Stimulated activated naive CD4-positive, alpha-beta T cell treated with Interleukin-2 at 50 U/mL for 16 hours (primary cell): ENCODE data around the gene POMP.
"Not testable (repeated sequence)": the region's sequence is repeated elsewhere in the genome, so short reads cannot be mapped to it uniquely, and the experiment has no call there.

Experiments used
- DNase-seq: peaks from one replicate; lab custom pipeline; 2025; lab: John Stamatoyannopoulos, UW

Gene POMP

DNA sequence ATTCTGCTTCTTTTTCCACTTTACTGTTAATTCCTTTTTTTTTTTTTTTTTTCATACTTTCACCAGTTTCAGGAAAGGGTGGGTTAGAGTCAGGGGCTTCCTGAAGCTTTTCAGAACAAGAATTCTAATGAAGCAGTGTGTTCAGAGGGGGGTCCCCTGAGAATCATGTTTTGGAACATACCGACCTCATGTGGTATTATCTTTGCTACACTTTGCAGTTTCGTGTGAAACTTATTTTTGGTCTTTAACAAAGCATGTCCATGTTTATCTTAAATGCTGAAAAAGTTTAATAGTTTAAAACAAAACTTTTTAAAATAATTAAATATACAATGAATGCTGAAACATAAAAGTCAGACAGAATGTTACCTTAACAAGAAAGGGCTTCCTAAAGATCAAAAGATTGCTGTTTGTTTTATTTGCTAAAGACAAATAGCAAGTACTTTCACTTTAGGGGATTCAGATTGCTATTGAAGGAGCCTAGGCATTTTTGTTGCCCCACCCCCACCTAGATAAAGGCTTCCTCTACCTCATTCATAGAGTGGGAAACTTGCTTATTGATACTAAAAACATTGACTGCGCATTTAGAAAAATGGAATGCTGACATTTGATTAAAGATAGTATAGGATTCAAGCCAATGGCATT, 21.1 kb upstream of the POMP start:
- no peak for DNase-seq

DNA sequence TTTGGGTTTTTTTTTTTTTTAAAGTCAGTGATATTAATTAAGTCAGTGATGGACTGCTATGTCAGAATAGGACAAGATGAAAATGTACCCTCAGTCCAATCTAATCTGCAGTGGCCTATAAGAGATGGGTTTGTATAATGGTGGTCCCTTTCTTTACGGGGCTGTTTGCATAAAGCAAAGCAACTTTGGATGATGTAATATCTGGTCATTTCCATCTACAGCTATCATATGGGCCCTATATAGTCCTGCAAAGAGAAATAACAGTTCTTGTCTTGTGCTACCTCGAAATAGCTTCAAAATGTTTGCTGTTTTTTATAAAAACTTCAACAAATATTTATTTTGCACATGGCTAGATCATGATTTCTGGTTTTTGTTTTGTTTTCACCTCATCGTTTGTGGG, 20.2 kb upstream of the POMP start:
- no peak for DNase-seq

DNA sequence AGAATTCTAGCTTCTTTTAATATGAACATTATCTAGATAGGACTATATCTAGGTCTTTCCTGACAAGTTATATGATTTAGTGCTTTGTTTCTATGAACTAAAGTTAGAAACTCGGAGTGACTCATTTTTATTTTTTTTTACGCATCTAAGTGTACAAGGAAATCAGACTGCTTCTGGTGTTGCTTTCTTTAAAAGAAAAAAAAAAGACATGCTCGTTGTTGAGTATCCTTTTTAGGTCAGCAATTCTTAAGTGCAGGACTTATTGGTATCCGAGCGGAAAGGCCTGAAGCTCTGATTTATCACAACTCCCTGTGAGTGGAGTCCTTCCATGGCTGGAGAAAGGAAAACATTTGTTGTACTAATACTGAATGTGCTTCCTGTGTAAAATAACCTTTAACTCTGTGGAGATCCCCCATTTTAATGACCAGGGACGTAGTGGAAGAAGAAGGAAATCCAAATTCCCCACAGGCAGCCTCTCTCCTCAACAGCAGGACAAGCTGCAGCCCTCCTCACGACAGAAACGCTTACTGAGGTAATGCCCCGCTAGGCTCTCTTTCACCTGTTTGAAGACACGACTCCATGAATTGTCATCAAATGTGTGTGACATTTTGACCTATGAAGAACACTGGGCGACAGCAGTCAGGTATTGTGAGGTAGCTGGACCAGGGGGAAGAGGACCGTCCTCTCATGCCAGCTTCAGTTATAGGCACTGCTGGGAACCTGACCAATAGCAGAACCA, 17.9 kb upstream of the POMP start:
- no peak for DNase-seq

DNA sequence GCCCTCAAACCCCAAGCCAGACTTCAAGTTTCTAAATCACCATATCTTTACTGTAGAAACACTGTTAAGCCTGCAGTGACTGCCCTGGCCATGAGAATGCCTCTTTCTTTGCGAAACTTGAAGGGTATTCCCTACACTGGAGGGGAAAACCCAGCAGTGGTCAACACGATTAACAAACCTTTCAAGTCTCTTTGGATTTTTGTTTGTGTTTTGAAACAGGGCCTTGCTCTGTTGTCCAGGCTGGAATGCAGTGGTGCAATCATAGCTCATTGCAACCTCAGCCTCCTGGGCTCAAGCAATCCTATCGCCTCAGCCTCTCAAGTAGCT, 17.4 kb upstream of the POMP start:
- no peak for DNase-seq

DNA sequence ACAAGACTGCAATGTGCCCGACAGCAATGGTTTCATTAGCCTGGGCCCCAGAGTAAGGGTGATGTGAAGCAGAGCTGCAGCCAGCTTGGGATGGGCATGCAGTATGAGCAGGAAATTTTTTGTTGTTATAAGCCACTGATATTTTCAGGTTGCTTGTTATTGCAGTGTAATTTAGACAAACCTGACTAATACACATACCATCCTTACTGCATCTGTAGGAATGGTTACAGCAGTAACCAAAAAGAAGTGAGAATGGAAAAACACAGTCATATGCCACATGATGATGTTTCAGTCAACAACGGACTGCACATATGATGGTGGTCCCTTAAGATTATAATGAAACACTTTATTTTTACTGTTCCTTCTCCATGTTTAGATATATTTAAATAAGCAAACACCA, 8.6 kb upstream of the POMP start:
- DNase-seq = no peak

DNA sequence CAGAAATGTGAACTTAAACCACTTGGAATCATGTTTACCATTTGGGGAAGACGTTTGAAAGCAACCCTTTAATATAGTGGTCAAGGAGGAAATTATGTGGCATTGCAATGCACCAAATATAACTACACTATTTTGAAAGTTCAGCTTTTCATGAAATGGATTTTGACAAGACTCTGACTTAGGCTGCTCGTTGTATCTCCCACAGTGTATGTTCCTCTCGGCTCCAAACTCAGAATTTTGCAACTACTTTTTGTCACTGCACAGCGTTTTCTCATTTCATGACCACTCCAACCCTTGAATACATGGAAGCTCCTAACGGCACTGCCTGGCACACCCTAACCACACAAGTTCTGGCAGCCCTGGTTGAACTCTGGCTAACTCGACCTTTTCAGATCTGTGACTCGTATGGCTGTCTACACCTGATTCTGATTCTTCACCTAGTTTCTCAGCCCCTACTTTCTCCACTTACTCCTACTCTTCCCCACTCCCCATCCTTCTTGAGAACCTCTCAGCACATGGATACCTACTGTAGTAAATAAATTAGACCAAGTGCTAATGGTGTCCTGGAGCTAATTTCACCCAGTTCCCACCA, 7.0 kb upstream of the POMP start:
- DNase-seq = no peak

DNA sequence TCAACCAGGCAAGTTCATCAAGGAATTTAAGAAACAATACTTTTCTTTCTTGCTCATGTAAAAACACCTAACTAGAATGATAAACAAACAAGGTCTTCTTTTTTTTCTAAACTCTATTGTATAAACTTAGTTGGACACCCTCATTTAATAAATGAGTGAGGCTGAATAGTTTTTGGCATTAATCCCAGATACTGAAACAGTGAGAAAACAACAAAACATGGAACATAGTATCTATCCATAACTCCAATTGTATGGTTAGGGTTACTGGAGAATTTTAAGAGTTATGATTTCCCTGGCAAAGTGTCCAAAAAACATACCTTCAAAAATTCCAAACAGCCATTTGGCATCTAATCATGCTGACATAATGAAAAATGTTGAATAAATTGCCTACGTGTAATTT, 5.8 kb upstream of the POMP start:
- no peak for DNase-seq

DNA sequence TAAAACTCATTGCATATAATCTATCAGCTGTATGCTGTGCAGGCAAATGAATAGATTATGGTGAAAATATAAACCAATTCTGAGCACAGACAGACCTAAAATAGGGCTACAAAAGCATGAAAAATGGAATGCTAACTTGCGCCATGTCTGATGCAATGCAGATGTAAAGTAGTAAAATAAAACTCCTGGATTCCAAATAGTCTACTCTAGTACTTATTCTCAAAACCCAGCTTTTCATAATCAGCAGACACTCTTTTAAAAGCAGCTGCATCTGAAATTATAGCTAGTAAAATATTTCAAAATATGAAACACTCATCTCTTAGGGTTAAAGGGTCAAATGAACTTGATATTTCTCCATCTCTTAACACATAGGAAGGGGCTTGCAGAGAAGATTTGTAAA, 4.7 kb upstream of the POMP start:
- no peak for DNase-seq

DNA sequence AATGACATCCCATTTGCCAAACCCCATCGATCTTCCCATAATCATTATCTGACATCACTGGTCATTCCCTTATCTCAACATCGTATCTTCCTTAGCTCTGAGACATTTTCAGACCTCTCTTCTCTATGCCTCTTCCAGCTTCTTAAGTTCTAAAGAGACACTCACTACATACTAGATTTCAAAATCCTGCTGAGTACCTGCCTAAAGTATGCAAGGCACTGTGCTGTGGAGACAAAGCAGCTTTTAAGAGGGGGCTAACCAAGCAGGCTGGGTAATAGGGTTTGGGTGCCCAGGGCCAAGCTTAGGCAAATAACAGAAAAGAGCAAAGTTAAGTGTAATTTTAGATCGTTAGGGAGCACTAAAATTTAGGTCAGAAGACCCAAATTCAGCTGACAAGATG, 3.4 kb upstream of the POMP start:
- DNase-seq = no peak

DNA sequence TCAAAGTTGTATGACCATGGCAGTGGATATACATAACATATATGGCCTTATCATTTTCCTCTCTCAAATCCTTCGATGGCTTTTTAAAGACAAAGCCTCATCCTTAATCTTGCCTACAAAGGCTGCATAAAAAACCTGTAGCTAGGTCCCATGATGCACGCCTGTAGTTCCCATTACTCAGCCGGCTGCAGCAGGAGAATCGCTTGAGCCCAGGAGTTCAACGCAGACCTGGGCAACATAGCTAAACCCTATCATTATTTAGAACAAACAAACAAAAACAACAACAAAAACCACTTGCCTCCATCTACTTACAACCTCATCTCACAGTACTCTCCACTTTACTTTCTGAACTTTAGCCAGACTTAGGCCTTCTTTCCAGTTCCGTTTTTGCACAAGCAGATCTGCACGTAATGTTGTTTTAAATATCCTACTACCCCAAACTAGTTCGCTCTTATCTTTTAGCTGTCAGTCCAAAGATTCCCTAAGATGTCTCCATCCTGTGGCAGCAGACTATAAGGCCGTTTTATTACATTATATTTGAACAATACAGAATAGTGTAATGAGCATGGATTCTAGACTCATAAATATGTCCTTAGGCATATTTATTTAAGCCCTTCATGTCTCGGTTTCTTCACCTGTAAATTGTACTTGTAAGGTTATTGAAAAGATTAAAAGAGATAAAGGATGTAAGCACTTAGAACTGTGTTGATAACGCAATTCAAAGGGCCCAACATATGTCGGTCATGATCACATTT, 969 bp upstream of the POMP start:
- DNase-seq = no peak

DNA sequence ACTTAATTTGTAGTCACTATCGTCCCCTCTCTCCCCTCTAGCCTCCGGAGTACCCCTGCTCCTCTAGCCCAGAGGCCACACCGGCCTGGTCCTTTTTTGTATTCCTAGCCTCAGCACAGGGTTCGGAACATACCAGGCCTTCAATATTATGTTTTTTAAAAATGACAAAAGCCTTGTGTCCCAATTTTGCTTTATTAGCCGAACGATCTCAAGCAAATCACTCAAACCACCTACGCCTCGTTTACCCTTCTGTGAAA, 463 bp upstream of the POMP start:
- no peak for DNase-seq

DNA sequence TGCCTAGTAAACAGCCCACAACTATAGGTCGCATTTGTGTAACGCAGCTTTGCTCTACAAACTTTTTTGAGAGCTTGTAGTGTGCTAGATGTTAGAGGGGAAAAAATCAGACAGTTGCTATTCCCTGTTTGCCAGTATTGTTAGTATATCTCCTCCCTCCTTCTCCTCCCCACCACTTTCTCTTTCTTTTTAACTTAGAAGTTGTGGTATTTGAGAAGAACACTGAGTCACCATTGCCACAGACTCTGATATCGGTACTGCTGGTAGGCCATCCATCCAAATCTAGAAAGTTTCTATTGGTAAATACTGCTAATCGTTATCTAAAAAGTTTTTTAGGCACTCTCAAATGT, 666 bp downstream of the POMP start:
- DNase-seq = no peak

DNA sequence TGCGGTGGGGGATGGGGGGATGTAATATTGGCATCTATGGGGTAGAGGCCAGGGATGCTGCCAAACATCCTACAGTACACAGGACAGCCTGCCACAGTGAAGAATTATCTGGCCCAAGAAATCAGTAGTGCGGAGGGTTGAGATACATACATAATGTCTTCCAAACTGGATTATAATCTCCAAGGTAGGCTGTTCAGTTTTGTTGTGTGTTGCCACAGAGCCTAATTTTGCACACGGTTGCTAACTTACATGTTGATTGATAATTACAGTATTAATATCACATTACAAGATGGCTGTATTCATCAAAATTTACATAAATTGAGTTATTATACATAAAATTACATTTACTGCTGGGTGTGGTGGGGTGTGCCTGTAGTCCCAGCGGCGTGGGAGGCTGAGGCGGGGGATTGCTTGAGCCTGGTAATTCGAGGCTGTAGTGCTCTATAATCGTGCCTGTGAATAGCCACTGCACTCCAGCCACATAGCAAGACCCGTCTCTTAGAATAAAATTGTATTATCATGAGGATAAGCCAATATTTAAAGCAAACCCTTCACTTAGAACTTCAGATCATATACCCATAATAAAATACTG, 8.1 kb downstream of the POMP start:
- DNase-seq = no peak

DNA sequence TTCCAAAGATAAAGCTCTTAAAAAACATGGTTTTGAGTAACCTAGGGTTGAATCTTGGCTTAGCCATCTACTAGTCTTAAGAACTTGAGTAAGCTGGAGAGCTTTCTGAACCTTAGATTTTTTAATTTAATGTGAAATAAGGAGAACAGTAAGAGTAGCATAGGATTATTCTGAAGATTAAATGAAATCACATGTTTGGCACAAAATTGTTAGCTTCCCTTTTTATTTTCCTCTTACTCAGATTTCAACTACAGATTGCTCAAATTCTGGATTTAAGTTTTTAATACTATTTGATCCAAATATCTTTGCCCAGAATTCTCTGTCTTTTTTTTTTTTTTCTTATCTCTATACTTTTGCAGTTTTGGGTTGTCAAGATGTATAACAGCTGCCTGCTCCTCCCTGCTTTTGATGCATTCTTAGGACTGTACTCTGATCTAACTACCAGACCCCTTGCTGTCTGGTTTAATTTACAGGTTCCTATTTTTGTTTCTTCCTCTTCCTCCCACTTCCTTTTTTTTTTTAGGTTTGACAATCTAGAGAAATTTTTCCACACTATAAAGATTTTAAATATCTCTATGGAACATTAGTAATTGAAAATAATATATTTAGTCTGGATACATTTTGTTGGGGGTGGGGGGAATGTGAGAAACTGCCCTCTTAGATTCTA, 12.3 kb downstream of the POMP start:
- DNase-seq = no peak

DNA sequence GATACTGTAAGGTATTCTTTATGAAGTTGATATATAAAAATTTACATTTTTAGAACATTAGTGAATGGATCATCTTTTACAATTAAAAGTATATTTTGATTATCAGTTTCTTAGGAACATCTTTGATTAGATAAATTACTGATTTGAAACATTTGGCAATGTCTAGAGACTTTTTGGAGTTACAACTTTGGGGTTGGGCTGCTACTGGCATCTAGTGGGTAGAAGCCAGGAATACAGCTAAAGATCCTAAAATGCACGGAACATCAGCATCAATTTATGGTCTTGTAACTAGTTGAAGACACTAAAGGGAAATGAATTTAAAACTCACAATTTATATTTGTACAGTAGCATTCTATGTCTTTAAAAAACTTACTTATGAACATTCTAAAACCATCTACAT, 19.9 kb downstream of the POMP start:
- DNase-seq = no peak

DNA sequence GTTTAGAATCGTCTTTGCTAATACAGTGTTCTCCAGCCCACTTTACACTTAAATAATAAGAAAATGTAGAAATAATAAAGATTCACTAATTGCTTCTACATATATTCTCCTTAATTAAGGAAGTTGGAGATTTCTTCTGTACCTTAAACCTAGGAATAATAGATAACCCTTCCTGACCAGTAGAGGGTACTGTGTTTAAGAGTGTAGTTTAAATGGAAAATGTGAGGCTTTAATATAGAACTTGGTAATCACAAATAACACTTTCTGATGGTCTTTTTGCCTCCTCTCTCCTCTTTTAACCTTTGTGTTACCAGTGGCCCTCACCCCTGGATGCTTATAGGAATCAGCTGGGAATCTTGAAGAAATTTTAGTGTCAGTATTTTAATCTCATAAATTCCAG, 20.7 kb downstream of the POMP start:
- DNase-seq = no peak

DNA sequence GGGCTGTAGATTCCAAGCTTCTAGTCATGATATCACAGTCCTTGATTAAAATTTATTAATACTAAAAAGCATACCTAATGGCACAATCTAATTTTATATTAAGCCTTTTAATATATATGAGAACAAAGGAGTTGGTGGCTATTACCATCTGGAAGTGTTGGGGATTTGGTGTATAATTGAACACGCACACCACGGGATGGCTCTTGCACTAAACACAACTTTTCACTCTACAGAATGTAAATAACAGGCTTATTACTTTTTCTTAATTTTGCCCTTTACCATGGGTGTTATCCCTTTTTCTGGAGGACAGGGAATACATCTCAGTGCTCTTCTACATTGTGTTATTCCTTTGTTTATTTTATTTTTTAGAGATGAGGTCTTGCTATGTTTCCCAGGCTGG, 21.6 kb downstream of the POMP start:
- no peak for DNase-seq

DNA sequence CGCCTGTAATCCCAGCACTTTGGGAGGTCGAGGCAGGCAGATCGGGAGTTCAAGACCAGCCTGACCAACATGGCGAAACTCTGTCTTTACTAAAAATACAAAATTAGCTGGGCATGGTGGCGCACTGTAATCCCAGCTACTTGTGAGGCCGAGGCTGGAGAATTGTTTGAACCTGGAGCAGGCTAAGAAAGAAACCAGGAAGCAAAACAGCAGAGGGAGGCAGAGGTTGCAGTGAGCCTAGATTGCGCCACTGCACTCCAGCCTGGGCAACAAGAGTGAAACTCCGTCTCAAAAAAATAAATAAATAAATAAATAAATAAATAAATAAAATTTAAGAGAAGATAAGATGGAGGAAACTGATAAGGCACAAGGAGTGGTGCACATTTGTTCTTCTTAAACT, 24.2 kb downstream of the POMP start:
- not testable (repeated sequence) for DNase-seq

DNA sequence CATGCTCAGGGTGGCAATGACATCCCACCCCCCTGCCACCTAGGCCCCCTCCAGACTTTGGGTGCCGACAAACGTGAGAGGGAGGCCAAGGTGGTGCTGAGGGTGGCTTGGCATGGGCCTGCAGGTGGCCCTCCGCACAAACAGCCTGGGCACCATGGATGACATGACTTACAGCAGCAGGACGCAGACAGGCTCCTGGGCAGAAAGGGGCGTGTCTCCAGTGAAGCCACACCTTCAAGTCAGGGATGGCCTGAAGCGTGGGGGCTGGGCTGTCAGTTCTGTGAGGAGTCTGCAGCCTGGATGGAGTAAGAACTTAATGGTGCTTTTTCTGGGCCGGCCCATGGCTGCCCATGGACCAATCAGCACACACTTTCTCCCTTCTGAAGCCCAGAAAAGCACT, 25.3 kb downstream of the POMP start:
- no peak for DNase-seq

DNA sequence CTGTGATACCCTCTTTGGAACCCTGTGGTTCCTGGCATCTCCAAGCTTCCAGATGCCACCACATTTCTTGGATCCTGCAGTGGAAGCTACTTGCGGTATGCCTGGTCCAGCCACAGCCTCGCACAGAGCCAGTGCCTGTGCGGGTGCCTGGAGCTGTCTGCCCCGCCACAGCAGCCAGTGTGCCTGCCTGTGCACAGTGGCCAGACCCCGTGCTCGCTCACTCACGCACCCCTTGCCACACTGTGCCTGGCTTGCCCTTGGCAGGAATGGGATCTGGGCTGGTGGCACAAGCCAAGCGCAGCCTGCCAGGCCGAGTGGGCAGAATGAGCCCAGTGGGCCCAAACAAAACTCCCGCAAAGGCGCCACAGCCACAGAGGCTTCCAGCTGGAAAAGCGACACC, 26.2 kb downstream of the POMP start:
- DNase-seq = no peak

DNA sequence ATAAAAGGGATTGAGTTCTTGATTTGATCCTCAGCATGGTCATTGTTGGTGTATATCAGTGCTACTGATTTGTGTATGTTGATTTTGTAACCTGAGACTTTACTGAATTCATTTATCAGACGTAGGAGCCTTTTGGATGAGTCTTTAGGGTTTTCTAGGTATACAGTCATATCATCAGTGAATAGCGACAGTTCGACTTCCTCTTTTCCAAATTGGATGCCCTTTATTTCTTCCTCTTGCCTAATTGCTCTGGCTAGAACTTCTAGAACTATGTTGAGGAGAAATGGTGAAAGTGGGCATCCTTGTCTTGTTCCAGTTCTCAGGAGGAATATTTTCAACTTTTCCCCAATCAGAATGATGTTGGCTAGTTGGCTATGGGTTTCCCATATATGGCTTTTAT, 27.0 kb downstream of the POMP start:
- no peak for DNase-seq

DNA sequence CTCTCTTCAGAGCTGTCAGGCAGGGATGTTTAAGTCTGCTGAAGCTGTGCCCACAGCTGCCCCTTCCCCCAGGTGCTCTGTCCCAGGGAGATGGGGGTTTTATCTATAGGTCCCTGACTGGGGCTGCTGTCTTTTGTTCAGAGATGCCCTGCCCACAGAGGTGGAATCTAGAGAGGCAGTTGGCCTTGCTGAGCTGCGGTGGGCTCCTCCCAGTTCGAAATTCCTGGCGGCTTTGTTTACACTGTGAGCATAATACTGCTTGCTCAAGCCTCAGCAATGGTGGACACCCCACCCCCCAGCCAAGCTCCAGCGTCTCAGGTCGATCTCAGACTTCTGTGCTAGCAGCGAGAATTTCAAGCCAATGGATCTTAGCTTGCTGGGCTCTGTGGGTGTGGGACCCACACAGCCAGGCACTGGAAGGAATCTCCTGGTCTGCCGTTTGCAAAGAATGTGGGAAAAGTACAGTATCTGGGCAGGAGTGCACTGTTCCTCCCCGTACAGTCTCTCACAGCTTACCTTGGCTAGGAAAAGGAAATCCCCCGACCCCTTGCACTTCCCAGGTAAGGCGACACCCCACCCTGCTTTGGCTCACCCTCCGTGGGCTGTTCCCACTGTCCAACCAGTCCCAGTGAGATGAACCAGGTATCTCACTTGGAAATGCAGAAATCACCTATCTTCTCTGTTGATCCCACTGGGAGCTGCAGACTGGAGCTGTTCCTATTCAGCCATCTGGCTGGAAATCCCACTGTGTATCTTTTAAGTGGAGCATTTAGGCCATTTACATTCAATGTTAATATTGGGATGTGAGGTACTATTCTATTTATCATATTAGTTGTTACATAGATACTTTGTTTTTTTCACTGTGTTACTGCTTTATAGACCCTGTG, 34.9 kb downstream of the POMP start:
- DNase-seq = not testable (repeated sequence)
